CD4-positive, alpha-beta T cell treated with Interleukin-17A for 1 hour (primary cell): ENCODE measurements around the gene SERBP1.
"Not testable (repeated sequence)": the region's sequence is repeated elsewhere in the genome, so short reads cannot be mapped to it uniquely, and the experiment has no call there.

Experiments used
- DNase-seq: peaks from one replicate; pipeline ENCODE4 v3.0.0-alpha.2; 2020

The SERBP1 gene

DNA sequence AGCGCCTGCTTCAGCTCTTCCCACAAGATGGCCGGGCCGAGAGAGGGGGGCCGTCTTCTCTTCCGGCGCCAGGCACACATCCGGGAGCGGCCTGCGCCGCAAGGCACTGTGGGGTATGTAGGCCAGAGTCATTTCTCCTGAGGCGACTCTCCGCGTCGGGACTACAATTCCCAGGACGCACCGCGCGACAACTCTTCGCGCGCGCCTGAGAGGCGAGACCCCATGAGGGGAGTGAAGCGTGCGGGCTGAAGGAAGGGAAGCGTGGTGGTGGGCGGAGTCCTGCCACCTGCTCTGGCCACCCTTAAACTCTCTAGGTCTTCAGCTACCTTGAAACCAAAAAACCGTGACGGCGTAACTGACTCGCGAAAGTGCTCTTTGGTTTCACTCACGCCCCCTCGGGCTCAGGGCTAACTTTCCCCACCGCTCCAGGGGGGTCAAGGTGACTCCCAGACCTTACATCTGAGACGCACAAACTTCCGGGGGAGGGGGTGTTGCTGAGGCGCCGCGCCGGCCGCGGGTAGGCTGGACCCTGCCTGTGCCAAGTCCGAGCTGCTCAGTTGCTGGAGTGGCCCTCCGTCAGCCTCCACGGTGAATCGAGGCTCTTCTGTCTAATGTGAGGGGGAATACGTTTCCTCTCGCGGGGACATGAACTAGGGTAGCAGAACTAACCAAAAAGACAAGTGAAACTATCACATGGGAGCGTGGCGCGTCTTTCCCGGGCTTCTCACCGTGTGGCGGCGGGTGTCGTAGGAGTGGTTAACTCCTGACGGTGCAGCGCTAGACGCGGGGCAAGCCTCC is at the start of gene SERBP1:
Gene SERBP1, minus strand, starts transcription at position 45 of the 798 bp plus-strand sequence. CDS start 102 bp downstream, outside the sequence.
- peak; percentile 97 for DNase-seq

DNA sequence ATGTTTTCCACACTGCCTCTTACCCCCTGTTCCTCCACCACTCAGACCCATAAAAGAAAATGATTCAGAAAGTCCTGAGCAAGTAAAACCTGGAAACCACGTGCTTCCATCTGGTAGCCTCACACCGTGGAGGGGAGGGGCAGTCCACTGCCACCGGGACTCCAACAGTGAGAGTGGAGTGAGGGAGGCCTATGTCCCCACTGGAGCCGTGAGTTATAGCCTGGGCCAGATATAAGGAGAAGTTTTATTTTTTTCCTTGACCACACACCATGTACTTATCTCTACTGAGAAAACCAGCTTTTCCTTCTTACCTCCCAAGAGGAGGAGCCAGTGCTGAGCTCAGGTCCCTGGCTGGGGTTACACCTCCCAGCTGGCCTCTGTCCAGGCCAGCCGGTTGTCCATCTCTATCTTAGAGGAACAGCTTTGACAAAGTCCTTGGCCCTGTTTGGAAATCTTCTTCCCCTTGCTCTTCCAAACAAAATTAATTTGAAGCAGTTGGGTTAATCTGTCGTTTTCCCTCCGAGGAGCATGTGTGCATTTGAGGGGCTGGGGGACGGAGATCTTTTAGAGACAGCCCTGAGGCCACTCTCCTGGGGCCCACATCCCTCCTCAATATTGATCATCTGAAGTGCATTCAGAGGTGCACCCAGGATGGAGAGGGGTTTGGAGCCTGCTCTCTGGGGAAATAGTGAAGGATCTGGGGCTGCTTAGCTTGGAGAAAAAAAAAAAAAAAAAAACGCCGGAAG is 49.1 kb upstream of the SERBP1 start:
- no peak for DNase-seq

DNA sequence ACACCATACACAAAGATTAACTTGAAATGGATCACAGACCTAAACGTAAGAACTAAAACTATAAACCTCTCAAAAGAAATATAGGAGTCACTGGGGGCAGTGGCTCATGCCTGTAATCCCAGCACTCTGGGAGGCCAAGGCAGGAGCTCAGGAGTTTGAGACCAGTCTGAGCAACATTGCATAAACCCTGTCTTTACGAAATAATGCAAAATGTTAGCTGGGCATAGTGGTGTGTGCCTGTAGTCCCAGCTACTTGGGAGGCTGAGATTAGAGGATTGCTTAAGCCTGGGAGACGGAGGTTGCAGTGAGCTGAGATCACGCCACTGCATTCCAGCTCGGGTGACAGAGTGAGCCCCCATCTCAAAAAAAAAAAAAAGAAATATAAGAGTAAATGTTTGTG is 46.7 kb upstream of the SERBP1 start:
- no peak for DNase-seq

DNA sequence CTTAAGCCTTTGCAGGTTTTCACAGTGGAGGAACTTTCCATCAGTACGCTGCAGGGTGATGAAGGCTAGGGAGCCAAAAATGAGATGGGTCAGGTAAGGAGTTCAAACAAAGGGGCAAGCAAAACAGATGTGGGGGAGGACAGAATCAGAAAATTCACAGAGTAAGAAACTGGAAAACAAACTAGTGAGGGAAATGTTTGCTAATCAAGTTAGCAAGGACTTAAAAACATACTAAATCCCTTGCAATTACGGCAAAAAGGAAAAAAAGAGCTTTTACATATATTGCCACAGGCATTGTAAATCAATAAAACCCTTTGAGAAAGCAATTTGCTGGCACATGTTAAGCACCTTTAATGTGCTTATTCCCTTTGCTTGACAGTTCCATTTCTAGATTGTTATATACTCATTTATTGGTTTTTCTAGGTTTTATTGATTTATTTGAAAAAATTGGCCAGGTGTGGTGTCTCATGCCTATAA is 45.8 kb upstream of the SERBP1 start:
- no peak for DNase-seq

DNA sequence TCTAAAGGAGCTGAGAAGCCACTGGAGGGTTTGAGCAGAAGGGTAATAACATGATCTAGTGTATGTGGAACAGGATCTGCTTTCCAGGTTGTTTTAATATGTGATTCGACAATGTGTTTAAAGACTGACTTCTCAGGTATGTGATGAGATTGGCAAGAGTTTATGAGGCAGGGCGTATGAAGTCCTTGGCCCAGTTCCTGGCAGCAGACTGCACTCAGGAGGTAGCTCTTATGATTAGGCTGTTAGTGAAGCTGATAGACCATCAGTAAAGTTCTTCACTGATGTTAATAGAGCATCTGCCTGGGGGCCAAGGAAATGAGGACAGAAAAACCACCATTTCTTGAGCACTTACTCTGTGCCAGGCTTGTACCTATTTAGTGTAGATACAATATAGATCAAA is 41.9 kb upstream of the SERBP1 start:
- no peak for DNase-seq

DNA sequence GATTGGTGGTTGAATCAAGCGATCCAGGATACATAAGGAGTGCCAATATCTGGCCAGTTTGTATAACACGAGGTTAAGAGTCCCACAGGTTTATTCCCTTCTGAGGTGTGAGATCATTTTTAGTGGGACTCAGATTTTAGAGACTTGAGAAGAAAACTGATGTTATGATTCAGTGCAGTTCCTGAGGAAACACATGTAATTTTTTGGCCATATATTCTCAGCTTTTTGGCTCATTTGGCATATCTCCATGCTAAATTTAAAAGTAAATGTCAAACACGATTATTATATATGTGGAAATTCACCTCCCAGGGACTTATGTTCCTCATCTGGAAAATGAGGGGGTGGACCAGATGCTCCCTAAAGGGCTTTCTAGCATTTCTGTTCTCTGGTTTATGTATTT is 39.2 kb upstream of the SERBP1 start:
- no peak for DNase-seq

DNA sequence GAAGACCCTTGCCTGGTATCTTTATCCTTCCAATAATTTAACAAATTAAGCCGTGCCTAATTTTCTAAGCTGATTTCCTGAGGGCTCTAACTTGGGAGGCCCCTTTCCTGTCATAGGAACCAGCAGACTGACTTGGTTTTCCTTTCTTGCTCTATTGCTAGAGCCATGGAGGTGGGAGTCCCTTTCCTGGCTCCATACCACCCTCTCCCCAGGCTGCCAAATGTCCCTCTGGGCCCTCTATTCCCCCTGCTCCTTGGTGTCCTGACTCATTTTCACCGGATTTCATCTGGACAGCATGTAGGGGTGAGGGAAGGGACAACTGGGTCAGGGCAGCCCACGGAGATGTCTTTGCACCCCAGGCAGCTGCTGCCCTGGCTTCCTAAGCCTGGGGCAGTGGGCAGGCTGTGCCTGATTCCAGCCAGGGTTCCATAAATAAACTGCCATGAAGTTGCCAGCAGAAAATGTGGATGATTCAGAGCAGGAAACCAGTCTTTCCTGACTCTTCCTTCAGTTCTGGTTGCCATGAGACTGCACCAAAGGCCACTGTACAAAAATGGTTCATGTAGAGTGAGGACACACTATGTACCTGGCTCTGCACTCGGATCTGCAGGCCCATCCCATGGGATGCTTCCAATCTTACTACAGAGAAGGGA is 38.0 kb upstream of the SERBP1 start:
- no peak for DNase-seq

DNA sequence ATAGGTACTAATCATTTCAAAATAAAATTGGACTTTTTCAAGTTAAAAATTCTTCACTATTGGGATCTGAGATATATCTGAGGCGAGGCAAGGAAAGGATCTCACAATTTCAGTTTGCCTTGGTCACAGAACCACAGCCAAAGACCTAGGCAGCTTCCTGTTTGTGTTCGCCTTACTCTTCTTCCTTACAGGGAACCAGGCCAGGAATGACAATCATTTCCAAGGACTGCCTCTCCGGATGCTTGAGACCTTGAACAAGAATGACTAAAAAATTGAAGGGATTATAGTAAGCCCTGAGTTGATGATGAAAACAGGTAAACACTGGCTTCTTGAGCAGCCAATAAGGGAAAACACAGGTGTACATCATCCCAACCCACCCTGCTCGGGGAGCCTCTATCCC is 35.2 kb upstream of the SERBP1 start:
- DNase-seq: no peak

DNA sequence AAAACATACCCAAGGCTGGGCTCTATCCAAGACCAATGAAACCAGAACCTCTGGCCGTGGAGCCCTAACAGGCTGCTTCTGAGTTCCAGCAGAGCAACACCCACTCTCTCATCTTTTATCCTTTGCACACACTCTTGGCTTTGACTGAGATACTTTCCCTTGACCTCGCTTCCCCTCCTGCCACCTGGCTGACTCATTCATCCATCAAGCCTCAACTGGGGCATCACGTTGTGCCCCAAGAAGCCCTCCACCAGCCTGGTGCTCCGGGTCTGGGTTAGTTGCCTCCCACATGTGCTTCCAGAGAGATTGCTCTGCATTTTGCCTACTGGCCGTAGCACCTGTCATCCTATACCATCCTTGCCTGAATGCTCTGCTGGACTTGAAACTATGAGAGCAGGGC is 34.5 kb upstream of the SERBP1 start:
- DNase-seq: no peak

DNA sequence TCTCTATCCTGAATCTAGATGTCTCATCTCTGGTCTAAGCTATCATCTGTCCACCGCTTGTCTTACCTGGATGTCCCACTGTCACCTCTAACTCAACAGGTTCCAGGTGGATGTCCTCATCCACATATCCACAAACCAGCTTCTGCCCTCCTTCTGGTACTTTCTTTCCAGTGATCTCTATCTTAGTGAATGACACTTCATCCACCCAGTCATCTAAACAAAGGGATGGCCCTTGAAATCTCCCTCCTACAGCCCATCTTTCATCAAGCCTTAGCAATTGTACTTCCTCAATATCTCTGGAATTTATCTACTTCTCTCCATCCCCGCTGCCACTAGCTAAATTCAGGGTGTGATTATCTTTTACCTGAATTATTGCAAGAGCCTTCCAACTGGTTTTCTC is 33.9 kb upstream of the SERBP1 start:
- DNase-seq: no peak

DNA sequence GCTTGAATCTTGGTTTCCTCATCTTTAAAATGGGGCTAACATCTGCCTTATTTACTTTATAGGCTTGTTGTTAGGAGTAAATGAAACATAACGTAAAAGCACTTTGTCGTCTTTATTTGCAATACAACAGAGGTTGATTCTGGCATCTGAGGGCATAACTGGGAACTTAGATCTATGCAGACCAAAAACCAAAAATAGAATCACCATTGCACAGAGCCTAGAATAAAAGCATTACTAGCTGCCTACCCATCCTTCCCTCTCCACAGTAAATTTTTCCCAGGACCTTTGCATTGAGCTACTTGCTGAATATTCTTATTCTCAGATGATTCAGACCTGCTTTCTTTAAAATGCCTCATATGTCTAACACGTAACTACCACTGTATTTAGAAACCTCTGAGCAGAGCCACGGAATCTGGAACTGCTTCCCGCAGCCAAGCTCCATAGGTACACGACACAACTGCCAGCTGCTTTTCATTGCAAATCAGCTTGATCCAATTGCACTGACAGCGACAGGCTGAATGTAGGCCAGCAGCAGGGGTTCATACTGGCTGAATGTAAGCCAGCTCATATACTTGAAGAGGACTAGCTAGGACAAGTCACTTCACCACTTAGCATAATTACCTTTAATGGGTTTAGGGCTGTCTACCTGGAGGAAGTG is 33.2 kb upstream of the SERBP1 start:
- no peak for DNase-seq

DNA sequence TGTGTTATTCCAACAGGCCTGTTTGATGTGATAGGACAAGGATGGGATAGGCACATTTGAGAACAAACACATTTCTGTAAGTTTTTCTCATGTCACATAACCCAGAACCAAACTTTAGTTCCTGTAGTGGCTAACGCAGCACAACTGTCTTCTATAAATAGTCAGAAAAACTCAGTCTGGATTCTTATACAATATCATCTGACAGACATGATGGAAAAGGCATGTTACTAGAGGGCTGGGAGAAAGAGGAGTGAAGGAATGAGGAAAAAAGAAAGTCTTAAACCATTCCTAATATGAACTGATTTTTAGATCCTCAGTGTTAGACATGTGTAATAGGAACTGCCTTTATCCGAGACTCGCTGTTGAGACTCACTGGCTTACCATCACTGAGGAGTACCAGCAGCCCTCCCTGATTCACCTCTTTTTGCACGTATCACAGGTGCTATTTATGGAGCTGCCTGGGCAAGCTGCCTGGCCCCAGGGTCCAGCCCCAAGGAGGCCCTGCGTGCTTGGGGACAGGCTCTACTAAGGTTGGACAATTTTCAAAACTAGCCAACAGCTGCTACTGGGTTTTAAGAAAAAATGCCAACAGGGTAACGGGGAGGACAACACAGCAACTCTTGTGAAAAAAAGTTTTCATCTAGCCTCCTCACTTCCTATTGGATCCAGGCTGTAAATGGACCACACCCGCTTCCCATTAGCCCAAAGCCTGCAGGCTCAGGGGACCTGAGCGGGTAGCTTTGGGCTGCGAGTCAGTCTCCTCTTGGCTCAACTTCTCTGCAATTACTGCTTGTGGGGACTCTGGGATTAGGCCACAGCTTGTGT is 30.7 kb upstream of the SERBP1 start:
- DNase-seq: no peak

DNA sequence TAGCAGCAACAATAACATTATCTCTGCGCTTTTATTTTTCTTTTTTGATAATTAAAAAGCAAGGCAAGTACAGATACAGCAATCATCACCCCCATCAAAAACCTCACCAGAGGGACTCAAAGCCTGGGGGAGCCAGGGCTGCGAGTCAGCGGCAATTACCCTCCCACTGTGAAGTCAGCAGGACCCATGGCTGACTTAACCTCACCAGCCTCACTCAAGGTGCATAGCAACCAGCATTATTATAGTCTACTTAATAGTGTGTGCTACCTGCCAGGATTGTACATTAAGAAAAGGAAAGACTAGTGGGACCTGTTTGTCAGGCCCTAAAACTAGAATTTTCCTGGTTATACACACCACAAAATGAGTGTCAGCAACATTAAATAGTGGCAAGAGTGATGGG is 28.9 kb upstream of the SERBP1 start:
- DNase-seq: no peak

DNA sequence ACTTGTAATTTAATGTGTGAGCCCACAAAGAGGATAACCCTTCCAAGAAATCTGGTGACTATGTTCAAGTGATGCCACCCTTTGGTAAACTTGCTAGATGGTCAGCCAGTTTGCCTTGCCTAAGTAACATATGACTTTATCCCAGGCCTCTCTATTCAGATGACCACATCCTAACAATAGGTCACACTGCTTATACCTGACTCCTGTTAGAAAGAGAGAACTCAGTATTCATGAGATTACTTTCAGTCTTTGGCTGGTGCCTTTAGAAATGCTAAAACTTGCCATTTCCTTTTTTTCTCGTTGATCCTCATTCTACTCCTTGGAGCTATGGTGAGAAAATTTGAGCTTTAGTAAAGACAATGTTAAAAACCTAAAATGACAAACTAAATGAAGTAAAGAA is 28.5 kb upstream of the SERBP1 start:
- DNase-seq: no peak

DNA sequence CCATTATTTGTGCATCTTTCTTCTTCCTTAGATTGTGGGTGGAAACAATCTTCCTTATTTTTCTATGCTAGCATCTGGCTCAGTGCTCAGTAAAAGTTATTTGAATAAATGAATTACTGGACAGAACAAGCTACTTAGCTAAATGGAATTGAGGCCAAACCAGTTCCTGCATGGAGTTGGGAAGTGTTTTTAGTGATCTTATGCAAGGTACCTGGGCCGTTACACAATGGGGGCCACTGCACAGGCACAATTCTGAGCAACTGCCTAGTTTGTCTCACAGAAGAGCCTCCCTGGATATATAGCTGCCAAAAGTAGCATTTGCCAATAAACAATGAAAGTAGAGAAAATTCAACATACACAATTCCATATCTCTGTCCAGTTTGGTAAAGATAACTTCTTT is 27.0 kb upstream of the SERBP1 start:
- DNase-seq: no peak

DNA sequence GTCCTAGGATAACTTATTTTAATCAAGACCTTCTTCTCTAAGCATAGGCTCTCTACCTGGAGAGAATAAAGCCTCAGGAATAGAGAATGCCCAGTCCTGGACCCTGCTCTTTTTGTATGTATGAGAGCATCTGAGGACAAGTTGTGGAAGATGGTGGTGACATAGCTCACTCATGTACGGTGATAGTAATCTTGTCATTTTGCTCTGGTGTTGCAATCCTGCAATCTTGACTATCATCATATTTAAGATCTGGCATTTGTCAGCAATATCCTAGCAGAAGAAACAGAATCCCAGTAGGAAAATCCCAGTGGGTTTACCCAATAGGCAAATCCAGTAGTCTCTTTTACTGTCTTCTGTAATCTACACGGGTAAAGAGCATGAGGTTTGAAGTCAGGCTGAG is 21.6 kb upstream of the SERBP1 start:
- DNase-seq: no peak

DNA sequence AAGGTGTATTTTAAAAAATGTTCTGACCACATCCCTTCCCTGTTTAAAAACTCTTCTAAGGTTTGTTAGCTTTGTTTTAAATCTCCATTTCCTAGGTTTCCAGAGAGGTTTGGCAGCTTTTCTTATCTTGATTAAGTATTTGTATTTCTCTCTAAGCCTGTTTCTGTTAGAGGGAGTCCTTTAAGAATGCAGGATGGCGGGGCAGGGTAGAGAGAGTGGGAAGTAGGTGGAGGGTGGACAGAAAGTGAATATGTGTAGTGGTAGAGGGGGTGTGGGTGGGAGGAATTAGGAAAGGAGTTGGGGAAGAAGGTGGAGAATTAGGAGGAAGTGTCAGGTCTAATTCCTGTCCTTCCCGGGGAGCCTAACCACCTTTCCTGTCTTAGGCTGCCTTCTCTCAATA is 21.2 kb upstream of the SERBP1 start:
- no peak for DNase-seq

DNA sequence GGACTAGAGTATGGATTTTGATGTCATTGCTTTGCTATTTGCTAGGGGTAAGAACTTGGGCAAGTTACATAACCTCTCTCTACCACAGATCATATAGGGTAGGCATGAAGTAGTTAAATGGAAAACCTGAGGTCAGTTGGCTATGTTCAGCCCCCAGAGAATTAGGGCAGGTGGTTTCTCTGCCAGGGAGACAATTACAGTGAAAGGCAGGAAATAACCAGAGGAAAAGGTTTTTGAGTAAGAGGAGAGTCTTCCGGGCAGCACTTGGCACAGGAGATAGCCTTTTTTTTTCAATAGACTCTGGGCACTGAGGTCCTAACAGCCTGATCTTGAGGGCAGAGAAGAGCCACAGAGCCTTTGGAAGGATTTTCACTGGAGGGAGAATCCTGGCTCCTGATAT is 16.7 kb upstream of the SERBP1 start:
- no peak for DNase-seq

DNA sequence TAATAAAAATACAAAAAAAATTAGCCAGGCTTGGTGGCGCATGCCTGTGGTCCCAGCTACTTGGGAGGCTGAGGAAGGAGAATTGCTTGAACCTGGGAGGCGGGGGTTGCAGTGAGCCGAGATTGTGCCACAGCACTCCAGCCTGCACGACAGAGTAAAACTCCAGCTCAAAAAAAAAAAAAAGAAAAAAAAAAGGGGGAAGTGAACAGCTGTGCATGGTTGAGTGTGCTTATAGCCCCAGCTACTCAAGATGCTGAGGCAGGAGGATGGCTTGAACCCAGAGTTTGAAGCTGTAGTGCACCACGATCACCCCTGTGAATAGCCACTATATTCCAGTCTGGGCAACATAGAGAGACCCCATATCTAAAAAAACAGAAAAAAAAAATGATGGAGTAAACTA is 15.8 kb upstream of the SERBP1 start:
- not testable (repeated sequence) for DNase-seq

DNA sequence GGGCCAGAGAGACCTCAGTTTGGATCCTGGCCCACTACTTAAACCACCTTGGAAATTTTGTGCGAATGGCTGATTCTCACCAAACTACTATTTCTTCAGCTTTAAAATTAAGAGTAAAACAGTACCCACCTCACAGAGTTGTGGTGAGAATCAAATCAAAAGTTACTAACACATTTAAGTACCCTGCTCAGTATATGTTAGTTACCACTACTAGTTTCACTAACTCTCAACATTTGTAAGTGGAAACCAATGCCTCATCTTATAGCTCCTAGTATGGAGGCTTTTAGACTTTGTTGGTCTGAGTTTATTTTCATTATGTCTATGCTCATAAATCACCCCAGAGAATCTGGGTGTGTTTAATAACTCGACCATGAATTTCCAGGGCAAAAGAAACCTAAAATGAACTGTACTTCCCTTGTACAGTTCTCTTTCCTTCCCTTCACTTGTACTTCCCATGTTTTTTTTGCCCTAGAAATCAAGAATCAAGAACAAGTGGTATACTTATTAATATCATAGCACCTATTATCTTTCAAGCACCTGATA is 11.6 kb upstream of the SERBP1 start:
- DNase-seq: no peak

DNA sequence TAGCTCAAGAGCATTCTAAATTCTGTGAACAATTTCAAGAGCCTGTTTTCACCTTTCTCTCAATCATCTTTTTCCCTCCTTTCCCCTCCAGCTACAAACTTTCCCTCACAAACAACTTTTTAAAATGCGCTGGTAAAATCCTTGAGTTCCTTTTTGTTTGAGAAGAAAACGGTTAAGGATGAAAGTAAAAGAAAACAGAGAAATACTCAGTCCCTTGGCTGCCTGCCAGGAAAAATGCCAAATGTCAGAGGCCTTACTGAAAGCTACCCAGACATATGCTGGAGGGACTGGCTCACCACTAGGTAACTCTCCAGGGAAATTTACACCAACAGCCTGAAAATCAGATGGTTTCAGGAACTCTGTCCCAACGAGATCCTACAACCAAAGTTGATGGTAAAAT is 11.0 kb upstream of the SERBP1 start:
- DNase-seq: no peak

DNA sequence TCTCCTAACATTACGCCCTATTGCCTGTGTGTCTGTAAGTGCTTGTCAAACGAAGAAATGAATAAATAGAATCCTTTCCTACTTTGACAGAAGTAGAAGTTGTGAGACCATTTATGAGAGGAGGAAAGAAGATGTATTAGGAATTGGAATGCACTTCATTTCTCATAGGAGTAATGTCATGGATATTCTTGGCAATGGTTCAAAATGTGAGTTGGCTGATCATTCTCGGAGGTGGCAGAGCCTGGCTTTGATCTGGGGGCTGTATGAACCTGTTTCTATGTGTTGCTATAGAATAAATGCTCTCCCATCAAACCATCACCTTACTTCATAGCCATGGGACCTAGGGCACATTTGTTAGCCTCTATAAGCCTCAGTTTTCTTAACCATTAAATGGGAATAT is 10.1 kb upstream of the SERBP1 start:
- DNase-seq: no peak
